Jurkat, Clone E6-1 (cell line): ENCODE results near the gene DPH2.

Experiments
- DNase-seq: peaks from one replicate; pipeline ENCODE4 v3.0.0-alpha.2; 2011; ENCODE audit warnings: low read depth, low spot score
- H3K4me3 ChIP-seq: 2 replicates; pipeline ENCODE4 v1.5.1; 2011; ENCODE audit warnings: mild to moderate bottlenecking, low read length, control low read depth, moderate library complexity

The DPH2 gene

GRCh38 chr1:43938892-43939587, 30.8 kb upstream of the DPH2 start:
- no peak overlapping the region for H3K4me3 ChIP-seq

GRCh38 chr1:43942411-43942810, 27.4 kb upstream of the DPH2 start:
- H3K4me3 ChIP-seq, result no peak overlapping the region
- no peak for DNase-seq

More at GRCh38 chr1:43938892-43939587, 30.8 kb upstream of the DPH2 start:
- DNase-seq, result no peak

- no peak for DNase-seq
- no peak overlapping the region for H3K4me3 ChIP-seq
Measured at GRCh38 chr1:43944860-43945259, 24.9 kb upstream of the DPH2 start.

GRCh38 chr1:43945674-43946235, 24.1 kb upstream of the DPH2 start:
- DNase-seq, result no peak
- H3K4me3 ChIP-seq, result peak overlapping the region; percentile 97

GRCh38 chr1:43946236-43947060, 23.4 kb upstream of the DPH2 start, which contains the start of gene IPO13:
IPO13 (plus strand) TSS chr1:43946950; CDS start chr1:43947601, 651 bp downstream.
- H3K4me3 ChIP-seq, result peak within 1 kb of the TSS; percentile 97
- DNase-seq, result peak; percentile 93

- H3K4me3 ChIP-seq, result peak overlapping the region; percentile 97
- DNase-seq, result no peak
Measured at GRCh38 chr1:43947061-43947873, 22.5 kb upstream of the DPH2 start.

- peak overlapping the region; percentile 97 for H3K4me3 ChIP-seq
- no peak for DNase-seq
Measured at GRCh38 chr1:43947874-43948437, 21.9 kb upstream of the DPH2 start.

GRCh38 chr1:43949678-43950077, 20.1 kb upstream of the DPH2 start:
- no peak for DNase-seq
- no peak overlapping the region for H3K4me3 ChIP-seq

GRCh38 chr1:43951021-43951985, 18.5 kb upstream of the DPH2 start:
- no peak for DNase-seq

GRCh38 chr1:43952731-43953346, 17.0 kb upstream of the DPH2 start:
- no peak overlapping the region for H3K4me3 ChIP-seq
- no peak for DNase-seq

More at GRCh38 chr1:43951021-43951985, 18.5 kb upstream of the DPH2 start:
- no peak overlapping the region for H3K4me3 ChIP-seq

GRCh38 chr1:43953361-43953760, 16.4 kb upstream of the DPH2 start:
- no peak overlapping the region for H3K4me3 ChIP-seq
- no peak for DNase-seq

GRCh38 chr1:43954036-43954435, 15.8 kb upstream of the DPH2 start:
- DNase-seq, result no peak
- H3K4me3 ChIP-seq, result no peak overlapping the region

GRCh38 chr1:43956234-43956633, 13.6 kb upstream of the DPH2 start:
- H3K4me3 ChIP-seq, result no peak overlapping the region
- no peak for DNase-seq

GRCh38 chr1:43957407-43958040, 12.3 kb upstream of the DPH2 start:
- H3K4me3 ChIP-seq, result no peak overlapping the region

GRCh38 chr1:43958351-43959255, 11.2 kb upstream of the DPH2 start:
- no peak for DNase-seq
- no peak overlapping the region for H3K4me3 ChIP-seq

More at GRCh38 chr1:43957407-43958040, 12.3 kb upstream of the DPH2 start:
- no peak for DNase-seq

- no peak for DNase-seq
- no peak overlapping the region for H3K4me3 ChIP-seq
Measured at GRCh38 chr1:43960798-43961197, 9.0 kb upstream of the DPH2 start.
